ENCODE measurements around the gene MRAP.
"Not testable (repeated sequence)": the region's sequence is repeated elsewhere in the genome, so short reads cannot be mapped to it uniquely, and the experiment has no call there.

MRAP gene

DNA sequence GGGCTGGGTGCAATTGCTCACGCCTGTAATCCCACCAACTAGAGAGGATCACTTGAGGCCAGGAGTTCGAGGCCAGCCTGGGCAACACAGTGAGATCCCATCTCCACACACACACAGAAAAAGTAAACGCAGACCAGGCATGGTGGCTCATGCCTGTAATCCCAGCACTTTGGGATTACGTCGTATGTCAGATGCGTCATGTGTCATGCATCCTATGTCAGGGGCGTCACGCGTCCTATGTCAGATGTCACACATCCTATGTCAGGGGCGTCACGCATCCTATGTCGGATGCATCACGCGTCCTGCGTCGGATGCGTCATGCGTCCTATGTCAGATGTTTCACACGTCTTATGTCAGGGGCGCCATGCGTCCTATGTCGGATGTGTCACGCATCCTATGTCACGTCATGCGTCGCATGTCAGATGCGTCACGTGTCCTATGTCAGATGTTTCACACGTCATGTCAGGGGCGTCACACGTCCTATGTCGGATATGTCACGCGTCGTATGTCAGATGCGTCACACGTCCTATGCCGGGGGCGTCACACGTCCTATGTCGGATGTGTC, 1.5 kb downstream of the MRAP start:
- no peak for DNase-seq

DNA sequence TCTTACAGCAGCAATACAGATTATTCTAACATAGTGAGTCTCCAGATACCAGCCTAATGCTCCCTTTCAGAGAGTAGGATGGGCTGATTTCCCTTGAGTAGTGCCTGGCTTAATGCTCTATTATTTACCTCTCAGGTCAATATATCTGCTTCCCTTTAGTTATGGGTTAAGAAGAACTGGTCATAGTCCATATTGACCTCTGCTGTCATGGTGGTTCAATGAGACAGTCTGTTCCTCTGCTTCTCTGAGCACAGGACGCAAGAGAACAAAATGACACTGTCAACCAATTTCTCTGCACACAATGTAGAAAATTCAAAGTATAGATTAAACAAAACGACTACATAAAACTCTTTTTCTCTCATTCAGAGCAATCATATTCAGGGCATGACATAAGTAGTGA, 2.9 kb downstream of the MRAP start:
- DNase-seq = no peak

DNA sequence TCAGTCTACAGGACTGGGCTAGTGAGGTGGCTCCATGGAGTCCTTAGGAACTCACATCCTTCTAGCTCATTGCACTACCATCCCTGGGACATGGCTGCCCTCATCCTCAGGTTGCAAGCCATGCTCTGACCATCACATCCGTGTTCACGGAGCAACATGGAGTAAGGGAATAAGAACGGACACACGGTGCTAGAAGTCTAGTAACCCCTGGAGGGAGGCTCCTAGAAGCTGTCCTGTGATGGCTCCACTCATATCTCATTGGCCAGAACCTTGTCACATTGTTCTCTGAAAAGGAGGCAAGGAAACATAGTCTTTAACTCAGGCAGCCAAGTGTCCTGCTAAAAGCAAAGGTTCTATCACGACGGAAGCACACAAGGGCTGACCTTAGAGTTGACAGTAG, 3.9 kb downstream of the MRAP start:
- DNase-seq = no peak

DNA sequence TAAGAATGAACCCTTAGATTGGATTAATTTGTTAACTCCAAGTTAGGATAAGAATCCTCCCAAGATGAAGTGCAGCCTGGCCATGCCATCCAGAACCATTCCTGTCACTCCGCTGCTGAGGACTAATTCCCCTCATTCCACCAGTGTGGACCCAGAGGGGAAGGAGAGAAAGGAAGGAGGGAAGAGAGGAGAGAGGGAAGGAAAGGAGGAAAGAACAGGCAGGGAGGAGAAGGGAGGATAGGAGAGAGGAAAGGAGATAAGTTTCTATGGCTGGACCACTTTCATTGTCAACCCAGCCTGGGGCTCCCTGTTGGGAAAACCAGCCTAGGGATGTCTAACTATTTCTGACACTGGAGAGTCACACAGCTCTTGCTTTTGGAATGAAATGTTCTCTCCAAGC, 4.7 kb downstream of the MRAP start:
- DNase-seq = no peak

DNA sequence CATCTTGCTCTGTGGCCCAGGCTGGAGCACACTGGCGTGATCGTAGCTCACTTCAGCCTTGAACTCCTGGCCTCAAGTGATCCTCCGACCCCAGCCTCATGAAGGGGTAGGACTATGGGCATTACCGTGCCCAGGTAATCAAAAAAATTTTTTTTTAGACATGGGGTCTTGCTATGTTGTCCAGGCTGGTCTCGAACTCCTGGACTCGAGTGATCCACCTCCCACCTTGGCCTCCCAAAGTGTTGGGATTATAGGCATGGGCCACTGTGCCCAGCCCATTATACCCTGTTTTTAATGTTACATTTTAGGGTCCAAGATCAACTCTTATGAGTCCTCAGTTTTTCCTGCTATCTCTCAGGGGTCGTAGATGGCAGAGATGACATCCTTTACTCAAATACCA, 6.3 kb downstream of the MRAP start:
- no peak for DNase-seq

DNA sequence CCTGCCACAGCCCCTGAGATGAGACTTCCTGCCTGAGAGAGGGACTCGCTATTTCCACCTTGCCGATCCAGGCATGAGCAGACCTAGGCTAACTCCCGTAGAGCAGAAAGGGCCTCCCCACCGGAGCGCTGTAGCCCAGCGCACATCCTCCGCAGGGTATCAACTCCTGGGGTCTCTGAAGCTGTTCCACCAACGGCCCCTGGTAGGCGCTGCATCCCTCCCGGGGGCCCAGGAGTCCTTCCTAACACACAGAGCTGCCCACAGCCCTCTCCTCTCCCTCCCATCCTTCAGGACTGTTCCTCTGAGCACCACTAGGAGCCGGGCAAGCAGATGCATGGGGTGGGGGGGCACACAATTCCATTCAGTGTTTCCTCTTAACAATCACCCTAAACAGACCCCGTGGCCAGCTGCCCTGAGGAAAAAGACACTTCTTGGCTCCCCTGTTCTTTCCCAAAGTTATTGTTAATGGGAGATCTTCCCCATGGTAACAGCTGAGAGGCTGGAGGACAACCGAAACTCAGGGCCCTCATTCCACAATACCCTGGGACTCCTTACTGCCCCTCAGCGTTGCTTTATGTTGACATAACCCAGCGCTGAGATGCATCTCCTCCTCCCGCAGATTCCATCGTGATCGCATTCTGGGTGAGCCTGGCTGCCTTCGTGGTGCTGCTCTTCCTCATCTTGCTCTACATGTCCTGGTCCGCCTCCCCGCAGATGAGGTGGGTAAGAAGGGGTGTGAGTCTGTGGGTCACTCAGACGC, 7.5 kb downstream of the MRAP start:
- no peak for DNase-seq

DNA sequence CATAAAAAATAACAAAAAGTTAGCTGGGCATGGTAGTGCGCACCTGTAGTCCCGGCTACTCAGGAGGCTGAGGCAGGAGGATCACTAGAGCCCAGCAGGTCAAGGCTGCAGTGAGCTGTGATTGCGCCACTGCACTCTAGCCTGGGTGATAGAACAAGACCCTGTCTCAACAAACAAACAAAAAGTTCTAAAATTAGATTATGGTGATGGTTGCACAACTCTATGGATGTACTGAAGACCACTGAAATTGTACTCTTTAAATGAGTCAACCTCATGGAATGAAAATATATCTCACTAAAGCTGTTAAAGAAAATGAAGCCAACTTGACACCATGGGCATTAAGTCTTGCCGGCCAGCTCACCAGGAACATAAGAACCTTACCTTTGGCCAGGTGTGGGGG, 9.1 kb downstream of the MRAP start:
- DNase-seq = no peak

DNA sequence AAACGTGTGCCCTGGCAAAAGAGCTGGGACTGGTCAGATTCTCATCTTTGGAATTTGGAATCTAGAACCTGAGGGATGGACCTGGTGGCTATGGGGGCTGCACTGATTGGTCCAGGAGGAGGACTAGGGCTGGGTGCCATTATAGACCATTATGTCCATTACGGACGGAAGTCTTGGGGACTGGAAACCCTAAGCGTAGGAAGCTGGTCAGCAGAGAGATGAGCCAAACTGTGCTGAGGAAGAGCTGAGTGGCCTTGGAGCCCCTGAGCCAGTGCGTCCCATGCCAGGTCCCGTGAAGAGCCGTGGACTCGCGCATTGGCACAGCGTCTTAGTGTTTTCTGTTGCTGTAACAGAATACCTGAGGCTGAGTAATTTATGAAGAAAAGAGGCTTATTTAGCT, 10.0 kb downstream of the MRAP start:
- DNase-seq = no peak

DNA sequence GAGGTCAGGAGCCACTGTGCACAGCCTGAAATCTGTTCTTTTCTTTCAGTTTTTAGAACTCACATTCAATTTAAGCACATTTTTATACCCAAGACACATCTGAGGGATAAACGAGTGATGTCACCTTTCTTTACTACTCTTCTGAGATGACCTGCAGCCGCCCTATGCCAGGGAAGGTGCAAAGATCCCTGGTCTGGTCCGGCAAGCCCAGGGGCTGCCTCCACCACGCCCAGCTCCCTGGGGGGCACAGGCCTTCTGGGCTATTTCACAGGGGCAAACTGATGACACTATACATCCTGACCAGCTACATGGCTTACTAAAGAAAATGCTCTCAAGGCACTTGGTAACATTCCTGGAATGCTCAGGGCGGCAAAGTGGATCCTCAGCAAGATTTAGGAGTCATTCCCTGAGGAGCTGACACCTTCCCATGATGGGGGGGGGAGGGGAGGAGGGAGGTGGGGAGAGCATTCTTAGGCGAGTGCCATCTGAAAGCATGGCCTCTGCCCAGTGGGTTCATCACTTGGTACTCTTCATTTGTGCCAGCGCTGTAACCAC, 11.3 kb downstream of the MRAP start:
- DNase-seq = no peak

DNA sequence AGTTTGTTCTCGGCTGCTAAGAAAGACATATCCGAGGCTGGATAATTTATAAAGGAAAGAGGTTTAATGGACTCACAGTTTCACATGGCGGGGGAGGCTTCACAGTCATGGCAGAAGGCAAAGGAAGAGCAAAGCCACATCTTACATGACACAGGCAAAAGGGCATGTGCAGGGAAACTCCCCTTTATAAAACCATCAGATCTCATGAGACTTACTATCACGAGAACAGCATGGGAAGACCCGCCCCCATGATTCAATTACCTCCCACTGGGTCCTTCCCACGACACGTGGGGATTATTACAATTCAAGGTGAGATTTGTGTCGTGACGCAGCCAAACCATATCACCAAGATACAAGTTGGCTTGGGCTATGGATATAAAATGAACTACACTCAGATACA, 12.3 kb downstream of the MRAP start:
- DNase-seq = not testable (repeated sequence)

DNA sequence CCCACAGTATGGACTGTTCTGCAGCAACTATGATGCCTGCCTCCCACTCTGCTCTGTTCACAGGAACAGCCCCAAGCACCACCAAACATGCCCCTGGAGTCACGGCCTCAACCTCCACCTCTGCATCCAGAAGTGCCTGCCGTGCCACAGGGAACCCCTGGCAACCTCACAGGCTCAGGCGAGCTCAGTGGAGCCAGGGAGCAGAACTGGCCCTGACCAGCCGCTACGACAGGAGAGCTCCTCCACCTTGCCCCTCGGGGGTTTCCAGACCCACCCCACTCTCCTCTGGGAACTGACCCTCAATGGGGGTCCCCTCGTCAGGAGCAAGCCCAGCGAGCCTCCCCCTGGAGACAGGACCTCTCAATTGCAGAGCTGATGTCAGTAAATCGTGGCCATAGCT, 13.0 kb downstream of the MRAP start:
- DNase-seq = no peak

DNA sequence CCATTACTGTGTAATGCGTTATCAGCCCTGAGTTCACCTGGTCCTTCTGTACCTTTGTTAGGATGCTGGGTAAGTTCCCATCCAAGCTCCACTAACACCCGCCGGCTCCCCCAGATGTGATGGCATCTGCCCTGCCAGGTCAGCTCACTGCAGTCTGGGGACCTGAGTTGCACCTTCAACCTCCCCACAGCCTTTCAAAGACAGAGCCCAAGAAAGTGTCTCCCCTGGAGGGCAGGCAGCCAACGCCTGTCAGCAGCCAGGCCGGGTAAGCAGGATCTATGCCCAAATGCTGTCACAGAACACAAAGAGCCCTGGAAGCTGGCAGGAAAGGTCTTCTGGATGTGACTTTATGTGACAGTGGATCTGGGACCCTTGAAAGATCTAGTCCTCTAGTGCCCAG, 13.7 kb downstream of the MRAP start:
- DNase-seq = no peak

DNA sequence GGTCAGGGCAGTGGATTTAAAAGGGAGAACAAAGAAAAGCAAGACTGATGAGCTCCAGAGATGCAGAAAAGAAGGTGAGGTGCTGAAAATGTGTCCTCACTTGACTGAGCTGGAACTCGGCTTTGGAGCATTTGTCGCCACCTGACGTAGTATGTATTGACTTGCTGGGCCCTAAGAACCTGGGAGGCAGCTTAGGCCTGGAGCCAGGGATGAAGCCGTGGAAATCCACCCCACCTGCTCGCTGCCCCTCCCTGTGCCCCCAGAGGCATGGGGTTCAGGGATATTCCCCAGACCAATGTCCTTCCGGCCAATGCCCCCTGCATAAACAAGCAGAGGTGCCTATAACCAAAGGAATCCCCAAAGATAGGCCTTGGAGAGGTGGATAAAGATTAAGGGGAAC, 14.3 kb downstream of the MRAP start:
- no peak for DNase-seq

DNA sequence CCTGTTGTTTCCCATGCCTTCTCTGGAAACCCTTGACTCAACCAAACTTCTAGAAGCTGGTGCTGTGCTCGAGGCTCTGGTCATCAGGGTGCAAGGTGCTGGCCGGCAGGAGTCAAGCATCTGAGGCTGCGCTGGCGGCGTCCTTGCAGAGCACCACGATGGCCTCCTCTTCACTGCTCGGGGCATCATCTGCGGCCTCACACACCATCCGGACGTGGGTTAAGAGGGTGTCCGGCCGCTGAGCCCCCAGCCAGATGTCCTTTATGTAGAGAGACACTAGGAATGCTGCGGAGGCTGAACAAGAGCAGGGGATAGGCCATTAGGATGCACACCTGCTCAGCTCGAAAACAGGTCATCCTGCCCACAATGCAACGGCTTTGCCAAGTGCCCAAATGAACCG, 16.2 kb downstream of the MRAP start:
- no peak for DNase-seq

DNA sequence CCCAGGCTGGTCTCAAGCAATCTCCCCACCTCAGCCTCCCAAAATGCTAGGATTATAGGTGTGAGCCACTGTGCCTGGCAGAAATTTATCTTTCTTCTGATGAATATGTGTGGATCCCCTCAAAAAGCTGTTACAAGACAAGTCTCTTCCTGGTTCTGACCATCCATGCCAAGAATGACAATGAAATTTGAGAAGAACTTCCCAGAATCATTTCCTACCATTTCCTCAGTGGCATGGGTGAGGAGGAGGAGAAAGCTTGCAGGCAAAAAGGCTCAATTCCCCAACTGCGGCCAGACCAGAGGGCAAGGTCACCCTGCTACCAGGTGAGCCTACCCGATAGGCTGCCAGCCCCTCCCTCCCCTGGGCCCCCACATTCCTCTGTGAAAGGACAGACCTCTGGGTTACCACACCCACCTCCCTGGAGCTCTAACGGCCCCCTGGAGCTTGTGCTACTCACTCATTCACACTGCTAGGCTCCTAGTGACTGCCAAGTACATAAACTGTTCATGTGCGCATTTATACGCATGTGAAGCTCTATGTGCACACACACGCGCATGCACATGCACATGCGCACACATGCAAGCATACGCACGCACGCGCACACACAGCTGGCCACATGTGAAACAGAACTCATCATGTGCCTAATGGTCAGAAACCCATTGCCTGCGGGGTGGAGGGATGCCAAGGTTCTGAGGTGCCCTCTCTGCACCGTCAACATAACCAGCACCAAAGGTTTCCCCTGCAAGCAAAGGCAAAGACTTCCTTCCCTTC, 17.0 kb downstream of the MRAP start:
- DNase-seq = no peak

DNA sequence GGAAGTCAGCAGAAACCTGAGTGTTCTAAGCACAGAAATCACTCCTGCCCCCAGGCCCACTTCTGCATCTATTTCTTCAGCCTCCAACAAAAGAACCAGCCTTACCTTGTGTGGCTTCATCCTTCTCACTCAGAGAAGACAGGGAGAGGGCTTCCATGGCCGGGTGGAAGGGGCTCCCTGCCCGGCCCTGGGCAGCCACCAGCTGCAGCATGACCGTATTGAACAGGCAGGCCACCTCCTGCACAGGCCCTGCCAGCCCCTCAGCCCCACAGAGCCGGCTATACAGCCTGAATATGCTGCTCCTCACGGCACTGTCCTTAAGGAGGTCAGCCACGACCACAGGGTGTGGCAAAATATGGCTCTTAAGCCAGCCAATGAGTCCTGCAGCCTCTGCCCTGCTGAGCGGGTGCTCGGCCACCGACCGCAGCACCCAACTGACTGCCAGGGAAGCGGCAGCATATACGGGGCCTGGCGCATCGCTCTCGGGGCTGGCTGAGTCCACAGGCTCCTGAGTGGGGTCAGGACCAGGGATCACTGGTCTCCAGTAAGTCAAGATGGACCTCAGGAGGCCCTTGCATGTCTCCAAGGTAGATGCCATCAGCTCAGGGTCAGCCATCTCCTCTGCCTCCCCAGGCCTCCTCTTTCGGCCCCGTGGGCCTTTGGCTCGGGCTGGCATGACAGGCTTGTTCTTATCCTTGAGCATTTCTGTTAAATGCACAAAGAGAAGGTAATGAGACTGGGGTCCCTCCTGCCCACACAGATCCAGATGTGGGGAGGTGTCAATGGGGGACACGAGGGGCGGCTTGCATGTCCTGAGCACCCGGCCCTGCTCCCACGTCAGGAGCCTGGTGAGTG, 17.9 kb downstream of the MRAP start:
- DNase-seq = no peak

DNA sequence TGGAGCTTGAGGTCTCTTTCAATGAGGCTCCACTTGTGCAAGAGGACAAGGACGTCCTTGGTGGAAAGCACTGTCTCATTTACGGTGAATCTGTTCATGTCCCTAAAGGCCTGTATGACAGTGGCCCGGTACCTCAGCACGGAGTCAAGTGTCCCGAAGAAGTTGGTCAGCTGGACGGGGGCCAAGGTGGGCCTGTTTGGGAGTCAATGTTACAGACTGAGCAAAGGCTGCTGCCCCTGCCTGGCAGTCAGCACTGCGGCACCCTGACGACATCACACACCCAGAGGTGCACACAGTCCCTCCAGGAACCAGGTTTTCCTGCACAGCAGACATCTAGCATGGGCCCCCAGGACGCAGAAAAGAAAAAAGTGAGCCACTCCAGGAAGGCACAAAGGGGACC, 19.1 kb downstream of the MRAP start:
- no peak for DNase-seq

DNA sequence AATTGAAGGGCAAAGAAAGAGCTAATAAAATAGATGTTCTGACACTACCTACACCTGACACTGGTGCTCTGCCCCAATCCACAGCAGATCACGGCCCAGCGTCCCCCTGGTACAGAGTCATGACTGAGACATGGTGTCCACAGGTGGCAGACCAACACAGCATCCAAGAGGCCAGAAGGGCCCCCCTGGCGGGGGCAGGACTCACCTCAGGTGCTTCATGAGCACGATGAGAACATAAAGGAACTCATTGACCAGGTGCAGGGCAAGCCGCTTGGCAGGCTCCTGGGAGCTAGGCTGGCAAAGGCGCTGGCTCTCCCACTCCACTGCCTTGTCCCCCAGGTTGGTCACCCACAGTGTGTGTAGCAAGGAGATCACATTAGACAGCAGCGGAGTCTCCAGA, 20.4 kb downstream of the MRAP start:
- no peak for DNase-seq

DNA sequence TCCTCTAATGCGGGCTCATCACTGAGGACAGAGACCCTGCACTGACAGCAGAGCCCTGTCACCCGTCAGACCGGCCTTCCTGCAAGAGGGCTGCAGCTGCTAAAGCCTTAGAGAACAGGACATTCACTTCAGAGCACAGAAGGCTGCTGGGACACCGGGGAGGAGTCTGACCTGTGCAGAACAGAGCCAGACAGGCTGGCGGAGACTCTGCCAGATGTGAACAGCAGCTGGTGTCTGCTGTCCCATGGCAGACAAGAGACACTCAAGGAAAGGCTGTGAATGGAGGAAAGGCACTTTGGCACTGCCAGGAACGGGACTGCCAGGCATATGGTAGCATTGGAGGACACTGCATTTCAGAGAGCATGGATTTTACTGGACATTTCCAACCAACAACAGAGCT, 21.4 kb downstream of the MRAP start:
- DNase-seq = no peak

DNA sequence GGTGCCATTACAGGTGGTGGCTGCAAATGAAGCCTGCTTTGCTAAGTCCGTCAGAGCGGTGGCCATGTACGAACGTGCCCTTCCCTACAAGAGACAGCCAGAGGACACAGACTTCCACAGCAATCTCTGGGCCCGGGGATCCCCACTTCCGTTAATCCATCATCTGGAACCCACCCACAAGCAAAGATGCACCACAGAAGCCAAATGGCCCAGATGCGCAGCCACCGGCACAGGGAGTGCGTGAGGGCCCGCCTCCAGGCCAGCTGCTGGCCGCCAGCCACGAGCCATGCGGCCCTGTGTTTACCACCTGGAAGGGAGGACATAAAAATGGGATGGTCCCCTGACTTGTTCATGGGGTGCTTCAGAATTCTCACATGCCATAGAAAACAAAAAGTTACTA, 22.1 kb downstream of the MRAP start:
- DNase-seq = no peak

DNA sequence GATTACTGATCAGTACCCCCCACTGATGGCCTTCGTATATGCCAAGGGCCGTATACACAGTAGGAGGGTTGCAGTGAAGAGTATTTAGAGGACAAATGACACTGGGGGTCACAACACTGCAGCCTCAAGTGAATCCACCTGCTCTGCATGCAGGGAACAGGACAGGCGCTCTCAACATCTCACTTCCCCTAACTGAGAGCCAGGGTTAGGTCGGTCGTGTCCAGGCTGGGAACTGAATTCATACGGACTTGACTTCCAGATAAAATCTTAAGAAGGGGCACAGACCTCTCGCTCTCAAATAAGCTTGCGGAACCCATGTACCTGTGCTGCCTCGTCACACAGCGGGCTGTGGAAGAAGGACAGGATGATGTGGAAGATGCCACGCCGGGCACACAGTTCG, 22.8 kb downstream of the MRAP start:
- DNase-seq = no peak

DNA sequence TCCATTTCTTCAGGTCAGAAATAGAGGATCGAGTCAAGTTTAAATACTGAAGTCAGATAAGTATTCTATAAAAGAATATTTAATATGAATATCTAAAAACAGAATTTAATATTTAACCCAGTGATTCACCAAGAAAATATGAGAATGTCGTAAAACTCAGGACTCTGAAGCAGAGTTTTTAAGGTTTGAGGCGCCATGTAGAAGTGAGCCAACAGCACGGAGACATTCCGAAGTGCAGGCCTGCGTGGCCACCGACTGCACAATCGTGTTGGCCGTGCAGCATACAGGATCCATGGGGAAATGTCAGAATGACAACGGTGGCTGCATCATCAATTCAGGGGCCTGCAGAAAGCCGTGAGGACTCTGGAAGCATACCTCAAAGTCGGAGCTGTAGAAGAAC, 23.4 kb downstream of the MRAP start:
- no peak for DNase-seq

DNA sequence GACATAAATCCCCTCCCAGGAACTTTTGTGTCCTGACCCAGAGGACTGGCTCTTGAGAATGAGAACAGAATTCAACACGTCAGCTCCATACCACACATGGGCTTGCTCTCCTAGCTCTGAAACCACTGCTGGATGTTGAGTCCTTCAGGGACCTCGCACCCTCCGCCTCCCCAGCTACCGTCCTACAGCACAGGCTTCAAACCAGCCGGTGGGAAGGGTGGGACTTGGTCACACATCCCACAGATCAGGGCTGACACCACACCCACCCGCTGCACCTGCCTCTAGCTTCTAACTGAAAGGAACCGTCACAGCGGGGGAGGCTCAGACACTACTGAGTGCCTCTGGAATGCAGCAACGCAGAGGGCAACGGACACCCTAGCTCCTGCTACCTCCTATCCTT, 24.0 kb downstream of the MRAP start:
- no peak for DNase-seq

Data from NCI-H1436 (cell line).